ENCODE data around the gene PIK3CD. TPM values are rescaled to one million over a fixed set of nuclear protein-coding genes. Genes with fewer than 3 reads are reported as not detected.

Gene PIK3CD
- total and polyA plus RNA-seq, 10 of the 15 experiments (the other 5 are each of a cell fraction or from before 2014, with no cell fraction given): 7.0 to 101 (median 51.1) TPM

Other genes starting within 250 kb of the PIK3CD start
- 9.0 and 10.8 TPM in 2 replicates for gene SLC25A33, start 112.3 kb upstream of the PIK3CD start, total RNA-seq (2014; rRNA removed)
- gene SLC25A33, start 112.3 kb upstream of the PIK3CD start, total RNA-seq (2014; rRNA removed; fragmentation: Illumina TruSeq; extraction: Trizol): 7.7 and 8.3 TPM in 2 replicates
- 8.4 and 8.6 TPM in 2 replicates for gene SLC25A33, start 112.3 kb upstream of the PIK3CD start, total RNA-seq (2021)
- 7.0 and 8.5 TPM in 2 replicates for gene SLC25A33, start 112.3 kb upstream of the PIK3CD start, polyA plus RNA-seq (2011; rRNA removed)
- 7.2 and 8.2 TPM in 2 replicates for gene SLC25A33, start 112.3 kb upstream of the PIK3CD start, polyA plus RNA-seq (2014; fragmentation: Illumina TruSeq; extraction: Trizol)
- 1 to 10 TPM; 1.7 to 4.7 TPM for gene SLC25A33, start 112.3 kb upstream of the PIK3CD start, polyA plus RNA-seq (2014; fragmentation: Nextera tagmentation; extraction: Ambion mirVana)
- 8.7 and 9.0 TPM in 2 replicates for gene SLC25A33, start 112.3 kb upstream of the PIK3CD start, polyA plus RNA-seq (2014; rRNA removed)
- 10 to 100 TPM in 1 of 2 experiments, 1 to 10 TPM in 1; 8.8 to 11.2 TPM for gene SLC25A33, start 112.3 kb upstream of the PIK3CD start, polyA plus RNA-seq (2016; fragmentation: Nextera tagmentation; extraction: Ambion mirVana)
- gene TMEM201, start 62.8 kb upstream of the PIK3CD start, total RNA-seq (2014; rRNA removed): 6.9 and 8.4 TPM in 2 replicates
- gene TMEM201, start 62.8 kb upstream of the PIK3CD start, total RNA-seq (2014; rRNA removed; fragmentation: Illumina TruSeq; extraction: Trizol): 2.8 and 2.9 TPM in 2 replicates
- gene TMEM201, start 62.8 kb upstream of the PIK3CD start, total RNA-seq (2021): 24.5 and 26.6 TPM in 2 replicates
- gene TMEM201, start 62.8 kb upstream of the PIK3CD start, polyA plus RNA-seq (2011; rRNA removed): 0.78 and 1.9 TPM in 2 replicates
- gene TMEM201, start 62.8 kb upstream of the PIK3CD start, polyA plus RNA-seq (2014; fragmentation: Illumina TruSeq; extraction: Trizol): 1.6 and 3.7 TPM in 2 replicates
- under 1 TPM; 0.13 to 0.33 TPM for gene TMEM201, start 62.8 kb upstream of the PIK3CD start, polyA plus RNA-seq (2014; fragmentation: Nextera tagmentation; extraction: Ambion mirVana)
- 11.3 and 12.5 TPM in 2 replicates for gene TMEM201, start 62.8 kb upstream of the PIK3CD start, polyA plus RNA-seq (2014; rRNA removed)
- 10 to 100 TPM; 13.0 to 17.8 TPM for gene TMEM201, start 62.8 kb upstream of the PIK3CD start, polyA plus RNA-seq (2016; fragmentation: Nextera tagmentation; extraction: Ambion mirVana)
- gene CLSTN1, start 172.2 kb downstream of the PIK3CD start, total RNA-seq (2014; rRNA removed): 24.9 and 32.3 TPM in 2 replicates
- 18.4 and 21.5 TPM in 2 replicates for gene CLSTN1, start 172.2 kb downstream of the PIK3CD start, total RNA-seq (2014; rRNA removed; fragmentation: Illumina TruSeq; extraction: Trizol)
- gene CLSTN1, start 172.2 kb downstream of the PIK3CD start, total RNA-seq (2021): 63.2 and 64.4 TPM in 2 replicates
- gene CLSTN1, start 172.2 kb downstream of the PIK3CD start, polyA plus RNA-seq (2011; rRNA removed): 7.0 and 11.7 TPM in 2 replicates
- gene CLSTN1, start 172.2 kb downstream of the PIK3CD start, polyA plus RNA-seq (2014; fragmentation: Illumina TruSeq; extraction: Trizol): 31.3 and 37.6 TPM in 2 replicates
- gene CLSTN1, start 172.2 kb downstream of the PIK3CD start, polyA plus RNA-seq (2014; fragmentation: Nextera tagmentation; extraction: Ambion mirVana): 1 to 10 TPM; 2.7 to 5.6 TPM
- 29.5 and 32.0 TPM in 2 replicates for gene CLSTN1, start 172.2 kb downstream of the PIK3CD start, polyA plus RNA-seq (2014; rRNA removed)
- 10 to 100 TPM in 1 of 2 experiments, 1 to 10 TPM in 1; 6.5 to 24.9 TPM for gene CLSTN1, start 172.2 kb downstream of the PIK3CD start, polyA plus RNA-seq (2016; fragmentation: Nextera tagmentation; extraction: Ambion mirVana)